ENCODE results near the gene VWA2.
"Not testable (repeated sequence)": the region's sequence is repeated elsewhere in the genome, so short reads cannot be mapped to it uniquely, and the experiment has no call there.

Gene VWA2

GRCh38 chr10:114328874-114329273 lies 89.8 kb downstream of the VWA2 start:
- Histone ChIP-seq H3K27ac (no peak overlapping the region), H3K9me3 (ENCODE audit: low read depth, low read length) (no peaks in the 10 kb centered on the region), H3K9ac (ENCODE audit: insufficient read length) (no peak overlapping the region), H3K36me3 (ENCODE audit: insufficient read depth, low read length) (no peaks in the 10 kb centered on the region), H3K4me3 (no peak overlapping the region)
- DNase-seq (ENCODE audit: low read depth, low spot score) = no peak
- TF ChIP-seq POLR2AphosphoS5 (IDR thresholded peaks at IDR 0.05; ENCODE audit: borderline replicate concordance, low read depth, low read length) (no peak), EZH2 (IDR thresholded peaks at IDR 0.05) (no peak), FOXP2 (optimal IDR thresholded peaks at IDR 0.05; ENCODE audit: control extremely low read depth, extremely low read length, insufficient read depth) (no peak)

GRCh38 chr10:114329634-114330365 lies 90.7 kb downstream of the VWA2 start:
- H3K27ac ChIP-seq = no peak overlapping the region
- no peak for TF ChIP-seq FOXP2 (optimal IDR thresholded peaks at IDR 0.05; ENCODE audit: control extremely low read depth, extremely low read length, insufficient read depth)
- no peak for TF ChIP-seq POLR2AphosphoS5 (IDR thresholded peaks at IDR 0.05; ENCODE audit: borderline replicate concordance, low read depth, low read length)
- TF ChIP-seq EZH2 (IDR thresholded peaks at IDR 0.05) = no peak
- no peaks in the 10 kb centered on the region for H3K9me3 ChIP-seq (ENCODE audit: low read depth, low read length)
- no peak for DNase-seq (ENCODE audit: low read depth, low spot score)
- no peaks in the 10 kb centered on the region for H3K36me3 ChIP-seq (ENCODE audit: insufficient read depth, low read length)
- H3K9ac ChIP-seq (ENCODE audit: insufficient read length) = no peak overlapping the region
- no peak overlapping the region for H3K4me3 ChIP-seq

- TF ChIP-seq EZH2 (IDR thresholded peaks at IDR 0.05) = no peak
- no peak for TF ChIP-seq FOXP2 (optimal IDR thresholded peaks at IDR 0.05; ENCODE audit: control extremely low read depth, extremely low read length, insufficient read depth)
- TF ChIP-seq POLR2AphosphoS5 (IDR thresholded peaks at IDR 0.05; ENCODE audit: borderline replicate concordance, low read depth, low read length) = no peak
- no peak for DNase-seq (ENCODE audit: low read depth, low spot score)
- Histone ChIP-seq H3K27ac (no peak overlapping the region), H3K4me3 (no peak overlapping the region), H3K9ac (ENCODE audit: insufficient read length) (no peak overlapping the region), H3K36me3 (ENCODE audit: insufficient read depth, low read length) (no peaks in the 10 kb centered on the region), H3K9me3 (ENCODE audit: low read depth, low read length) (no peaks in the 10 kb centered on the region)
Observed at GRCh38 chr10:114332301-114333192, 93.5 kb downstream of the VWA2 start.

GRCh38 chr10:114333441-114333840 lies 94.4 kb downstream of the VWA2 start:
- H3K27ac ChIP-seq; DNase-seq (ENCODE audit: low read depth, low spot score); H3K4me3 ChIP-seq: not testable (repeated sequence)

GRCh38 chr10:114334301-114334700 lies 95.2 kb downstream of the VWA2 start:
- no peak for DNase-seq (ENCODE audit: low read depth, low spot score)
- Histone ChIP-seq H3K36me3 (ENCODE audit: insufficient read depth, low read length) (no peaks in the 10 kb centered on the region), H3K4me3 (no peak overlapping the region), H3K27ac (no peak overlapping the region), H3K9ac (ENCODE audit: insufficient read length) (no peak overlapping the region), H3K9me3 (ENCODE audit: low read depth, low read length) (no peaks in the 10 kb centered on the region)
- TF ChIP-seq EZH2 (IDR thresholded peaks at IDR 0.05) = no peak
- TF ChIP-seq FOXP2 (optimal IDR thresholded peaks at IDR 0.05; ENCODE audit: control extremely low read depth, extremely low read length, insufficient read depth) = no peak
- no peak for TF ChIP-seq POLR2AphosphoS5 (IDR thresholded peaks at IDR 0.05; ENCODE audit: borderline replicate concordance, low read depth, low read length)

More at GRCh38 chr10:114333441-114333840, 94.4 kb downstream of the VWA2 start:
- not testable (repeated sequence) for H3K36me3 ChIP-seq (ENCODE audit: insufficient read depth, low read length); H3K9ac ChIP-seq (ENCODE audit: insufficient read length); H3K9me3 ChIP-seq (ENCODE audit: low read depth, low read length)

DNA sequence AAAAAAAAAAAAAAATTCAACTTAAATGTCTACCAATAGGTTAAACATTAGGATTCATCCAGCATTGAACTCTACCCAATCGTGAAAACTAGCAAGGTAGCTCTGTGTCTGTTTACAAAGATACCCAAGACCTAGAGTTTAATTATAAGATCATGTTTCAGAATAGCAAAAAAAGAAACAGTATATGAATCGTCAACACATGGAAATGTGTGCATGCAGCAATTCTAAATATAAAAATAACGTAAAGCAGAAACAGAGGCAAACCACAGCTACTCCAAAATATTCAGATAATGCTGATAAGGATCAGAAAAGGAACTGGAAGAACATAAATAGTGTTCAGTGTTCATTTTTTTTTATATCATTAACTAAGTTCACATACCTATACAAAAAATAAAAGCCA lies 96.6 kb downstream of the VWA2 start:
- no peaks in the 10 kb centered on the region for H3K36me3 ChIP-seq (ENCODE audit: insufficient read depth, low read length)
- H3K27ac ChIP-seq = no peak overlapping the region
- H3K9me3 ChIP-seq (ENCODE audit: low read depth, low read length) = no peaks in the 10 kb centered on the region
- H3K9ac ChIP-seq (ENCODE audit: insufficient read length) = no peak overlapping the region
- DNase-seq (ENCODE audit: low read depth, low spot score) = no peak
- no peak overlapping the region for H3K4me3 ChIP-seq
- TF ChIP-seq FOXP2 (optimal IDR thresholded peaks at IDR 0.05; ENCODE audit: control extremely low read depth, extremely low read length, insufficient read depth) (no peak), POLR2AphosphoS5 (IDR thresholded peaks at IDR 0.05; ENCODE audit: borderline replicate concordance, low read depth, low read length) (no peak), EZH2 (IDR thresholded peaks at IDR 0.05) (no peak)

DNA sequence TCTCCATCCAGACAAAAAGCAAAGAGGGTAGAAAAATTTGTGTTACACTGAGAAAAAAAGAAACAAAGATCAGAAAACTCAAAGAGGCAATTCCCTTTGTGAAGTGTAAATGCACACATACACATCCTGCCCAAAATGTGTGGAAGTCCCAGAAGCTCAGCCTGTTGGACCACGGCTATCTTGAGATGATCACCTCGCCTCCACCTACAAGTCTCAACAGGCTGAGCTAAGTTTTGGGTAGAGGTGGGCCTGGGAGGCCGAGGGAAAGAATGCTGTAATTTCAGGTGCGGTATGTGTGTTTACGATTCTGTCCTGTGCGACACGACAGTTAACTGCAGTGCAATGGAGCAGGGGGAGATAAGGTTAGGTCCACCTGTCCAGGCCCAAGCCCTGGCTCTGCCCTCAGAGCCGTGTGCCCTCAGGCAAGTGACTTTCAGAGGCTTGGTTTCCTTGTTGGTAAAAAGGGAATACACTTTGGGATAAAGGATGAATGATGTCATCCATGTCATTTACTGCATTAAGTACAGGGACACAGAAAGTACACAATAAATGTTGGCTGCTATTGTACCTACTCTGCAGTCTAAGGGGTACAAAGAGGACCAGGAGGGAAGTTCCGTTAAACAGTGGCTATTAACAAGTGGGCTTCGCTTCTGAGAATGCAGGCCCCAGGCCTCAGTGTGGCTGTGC lies 97.9 kb downstream of the VWA2 start:
- Histone ChIP-seq H3K27ac (no peak overlapping the region), H3K4me3 (no peak overlapping the region), H3K36me3 (ENCODE audit: insufficient read depth, low read length) (no peaks in the 10 kb centered on the region), H3K9ac (ENCODE audit: insufficient read length) (no peak overlapping the region), H3K9me3 (ENCODE audit: low read depth, low read length) (no peaks in the 10 kb centered on the region)
- DNase-seq (ENCODE audit: low read depth, low spot score) = no peak
- TF ChIP-seq EZH2 (IDR thresholded peaks at IDR 0.05) (no peak), FOXP2 (optimal IDR thresholded peaks at IDR 0.05; ENCODE audit: control extremely low read depth, extremely low read length, insufficient read depth) (no peak), POLR2AphosphoS5 (IDR thresholded peaks at IDR 0.05; ENCODE audit: borderline replicate concordance, low read depth, low read length) (no peak)
